Measurements from ENCODE around the gene NOX5.

Gene NOX5

DNA sequence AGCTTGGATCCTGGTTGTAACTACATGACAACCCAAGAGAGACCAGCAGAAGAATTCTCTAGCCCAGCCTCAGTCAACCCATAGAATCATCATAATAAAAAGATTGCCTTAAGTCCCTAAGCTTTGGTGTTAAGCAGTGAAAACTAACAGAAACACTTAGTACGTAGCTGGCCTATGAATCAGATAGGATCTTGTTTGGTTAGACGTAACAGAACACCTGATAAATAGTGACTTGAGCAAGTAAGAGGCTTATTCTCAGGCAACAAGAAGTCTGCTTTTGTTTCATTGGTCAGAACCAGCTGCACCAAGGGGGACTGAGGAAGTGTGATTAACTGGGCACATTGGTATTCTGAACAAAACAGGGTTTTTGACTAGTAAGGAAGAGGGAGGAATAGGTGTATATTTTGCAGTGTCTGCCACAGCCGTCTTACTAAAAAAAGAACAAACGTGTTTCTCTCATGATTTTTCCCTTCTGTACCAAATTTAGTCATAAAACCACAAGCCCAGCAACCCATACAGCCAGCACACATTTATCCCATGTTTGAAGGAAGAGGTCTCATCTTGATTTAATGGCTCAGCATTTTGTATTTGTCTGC lies 92.6 kb downstream of the NOX5 start:
- no peak for DNase-seq

Data from NCI-H2227 treated with DMSO at 0.1 percent for 48 hours (cell line).